GM12801 (cell line): ENCODE results near the gene KCNJ16.

ENCODE experiments used
- CTCF ChIP-seq: IDR thresholded peaks from one replicate; pipeline ENCODE4 v1.5.1; 2011; ENCODE audit warnings: control low read depth; ENCODE audit not compliant: insufficient read length; ENCODE audit errors: extremely low read depth

KCNJ16 gene

DNA sequence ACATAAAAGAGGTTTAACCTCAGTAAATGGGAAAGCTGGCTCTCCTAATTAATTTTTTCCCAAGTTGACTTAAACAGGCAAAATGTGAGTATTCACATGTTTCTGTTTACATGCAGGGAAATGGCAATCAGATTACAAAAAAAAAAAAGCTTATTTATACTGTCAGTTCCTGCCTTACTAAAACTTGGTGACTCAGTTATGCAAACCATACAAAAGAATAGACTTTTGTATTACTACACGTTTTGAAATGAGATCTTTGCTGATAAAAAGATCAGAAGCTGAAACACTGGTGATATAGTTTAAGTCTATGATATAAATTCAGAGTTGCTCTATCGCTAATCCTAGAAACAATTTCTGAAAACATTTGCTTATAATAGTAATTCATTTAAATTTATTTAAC, 85.0 kb downstream of the KCNJ16 start:
- no peak for TF ChIP-seq CTCF

DNA sequence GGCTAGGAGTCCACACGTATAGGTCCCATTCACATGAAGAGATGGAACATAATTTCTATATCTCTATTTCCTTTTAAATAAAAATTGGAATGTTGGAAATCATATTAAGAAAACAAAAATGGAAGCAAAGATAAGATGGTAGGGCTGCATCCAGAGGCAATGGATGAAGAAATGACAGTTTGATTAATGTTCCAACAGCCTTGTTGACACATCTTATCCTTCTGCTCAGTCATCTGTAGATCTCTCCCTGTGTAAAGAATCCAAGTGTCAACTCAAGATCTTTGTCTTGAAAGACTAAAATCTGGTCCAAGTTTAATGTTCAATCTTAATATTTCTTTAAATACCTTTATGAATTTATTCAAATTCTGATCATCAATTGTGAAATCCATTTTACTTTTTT, 86.5 kb downstream of the KCNJ16 start:
- TF ChIP-seq CTCF: no peak

- no peak for TF ChIP-seq CTCF
These were observed 90.4 kb downstream of the KCNJ16 start for GRCh38 chr17:70165383-70165782.

DNA sequence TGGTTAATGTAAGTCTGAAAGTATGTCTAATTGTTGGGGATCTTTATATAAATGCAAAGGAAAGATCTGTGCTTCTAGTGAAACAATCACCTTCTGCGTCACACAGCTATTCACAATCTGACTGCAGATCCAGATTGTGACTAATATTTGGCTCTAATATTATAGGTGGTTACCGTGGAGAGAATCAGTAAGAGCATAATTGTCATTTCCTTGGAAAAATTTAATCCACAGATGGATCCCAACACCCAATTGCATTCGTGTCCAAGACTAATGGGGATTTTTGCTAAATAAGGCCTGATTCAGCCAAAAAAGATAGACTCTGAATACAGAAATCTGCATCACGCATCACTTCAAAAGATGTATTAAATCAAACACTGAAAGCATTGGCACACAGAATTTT, 91.6 kb downstream of the KCNJ16 start:
- TF ChIP-seq CTCF: no peak

- TF ChIP-seq CTCF: no peak
These were observed 93.3 kb downstream of the KCNJ16 start for GRCh38 chr17:70168044-70168976.

DNA sequence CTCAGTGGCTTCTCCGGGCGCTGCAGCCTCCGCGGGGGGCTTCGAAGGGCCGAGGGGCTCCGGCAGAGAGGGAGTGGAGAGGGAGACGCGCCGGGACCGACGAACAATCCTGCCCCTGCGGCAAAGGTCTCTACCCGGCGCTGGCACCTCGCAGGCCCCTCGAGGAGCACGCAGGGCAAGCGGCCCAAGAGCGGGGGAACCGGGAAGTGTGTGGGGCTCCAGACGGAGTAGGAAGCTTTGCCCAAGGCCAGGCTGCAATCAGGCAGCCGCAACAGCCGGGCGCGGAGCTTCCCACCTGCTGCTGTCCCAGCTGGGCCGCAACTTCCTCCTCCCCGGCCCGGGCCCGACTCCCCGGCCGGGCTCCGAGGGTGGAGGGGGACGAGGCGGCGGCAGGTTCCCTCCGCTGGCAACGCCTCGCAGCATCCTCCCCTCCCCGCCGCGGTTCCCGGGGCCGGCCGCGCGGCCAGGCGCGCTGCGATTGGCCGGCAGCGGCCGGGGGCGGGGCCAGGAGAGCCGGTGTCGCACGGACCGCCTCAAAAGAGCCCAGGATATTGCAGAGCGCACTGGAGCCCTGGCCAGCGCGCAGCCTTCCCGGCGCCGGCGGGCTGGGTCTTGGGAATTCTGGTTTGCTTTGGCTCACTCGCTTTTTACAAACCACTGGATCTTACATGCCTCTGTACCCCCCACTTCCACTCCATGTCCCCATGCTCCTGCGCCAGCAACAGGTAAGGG, 94.1 kb downstream of the KCNJ16 start, which contains the start of gene KCNJ2:
KCNJ2 (plus strand) TSS at position 556 of the 732 bp plus-strand sequence. CDS start 5,508 bp downstream, outside the sequence.
- no peak for TF ChIP-seq CTCF
